Psoas muscle (tissue), 8 donors: ENCODE data around the gene KIR3DL3. TPM values are rescaled to one million over a fixed set of nuclear protein-coding genes. Genes with fewer than 3 reads are reported as not detected.
"Not testable (repeated sequence)": the region's sequence is repeated elsewhere in the genome, so short reads cannot be mapped to it uniquely, and the experiment has no call there.

ENCODE experiments used
- ATAC-seq, 4 donors: fragments of 200-7000 bp; cut with Tn5 transposase; one replicate each; pipeline ENCODE4 v1.9.1; 2020; ENCODE audit warnings: moderate library complexity in 3 of 4, mild to moderate bottlenecking in 2 of 4
- DNase-seq, 2 donors: peaks; one replicate each; pipeline ENCODE4 v3.0.0-alpha.2; 2020
- H3K27ac ChIP-seq: fragments of 200-600 bp; one replicate; pipeline ENCODE4 v1.8.0; 2022
- H3K27me3 ChIP-seq, 3 donors: fragments of 200-600 bp in 1 of 3; one replicate each; pipeline versions ENCODE4 v1.6.1 to v1.8.0; 2013 to 2022; ENCODE audit warnings: low read length in 2 of 3, mild to moderate bottlenecking in 2 of 3, moderate library complexity in 1 of 3; ENCODE audit not compliant: insufficient read depth in 3 of 3
- H3K36me3 ChIP-seq, 2 donors: fragments of 200-600 bp in 1 of 2; one replicate each; pipeline versions ENCODE4 v1.6.1 to v1.8.0; 2013 to 2022; ENCODE audit warnings: low read depth in 1 of 2, mild to moderate bottlenecking in 1 of 2, moderate library complexity in 1 of 2; ENCODE audit not compliant: insufficient read depth in 1 of 2
- H3K4me1 ChIP-seq: fragments of 200-600 bp; one replicate; pipeline ENCODE4 v1.8.0; 2022
- H3K4me3 ChIP-seq: fragments of 200-600 bp; one replicate; pipeline ENCODE4 v1.8.0; 2022; ENCODE audit warnings: mild to moderate bottlenecking
- H3K9me3 ChIP-seq: fragments of 200-600 bp; one replicate; pipeline ENCODE4 v1.8.0; 2022
- WGBS, 3 donors: extraction: QIAGEN DNeasy Blood & Tissue Kit; methylation state at CpG; one replicate each; pipeline versions ENCODE4 v1.1.6 to v1.1.7; 2013; 5-methylcytosine and 5-hydroxymethylcytosine counted together
- intact Hi-C, 2 donors: fragments of 100-400 bp; cut with DNase I; formaldehyde crosslinking; loops; one replicate each; pipeline versions ENCODE4 v1.11.0 to v1.14.2; 2022
- polyA plus RNA-seq, 3 donors: library from polyadenylated mRNA; stranded (reverse); fragments of 200-250 nt; gene quantifications; one replicate each; pipeline ENCODE4 v1.2.3, GENCODE V29; 2013
- total RNA-seq, 4 donors: library from RNA; stranded (reverse); fragmentation: NEBNext Ultra II Directional in 2 of 4; extraction: Animal tissue kit (Norgen Biotek cat#: 25700) in 2 of 4; gene quantifications; one replicate each; pipeline versions ENCODE4 v1.2.1 to v1.2.4, GENCODE V29; 2021 to 2023
- TF ChIP-seq, protein P1 (sequence below): fragments of 200-600 bp; IDR thresholded peaks from one replicate; pipeline ENCODE4 v1.8.0; 2022; ENCODE audit warnings: antibody characterized with exemption
- donor health status: healthy with polysubstance abuse.
- donor health status: DM: no; HTN: no; CAD: no; lungs with moderate emphysema.
- donor health status: Bipolar disorder and iron deficiency.
- donor health status: healthy.
- donor health status: DM: yes; HTN: yes; CAD: no.
- donor health status: DM: no; HTN: no; CAD: no.
- donor health status: DM: no; HTN: no; CAD: no.
- donor health status: DM: yes; HTN: yes; CAD: no.

Gene KIR3DL3
- total and polyA plus RNA-seq, 7 donors: not detected

DNA sequence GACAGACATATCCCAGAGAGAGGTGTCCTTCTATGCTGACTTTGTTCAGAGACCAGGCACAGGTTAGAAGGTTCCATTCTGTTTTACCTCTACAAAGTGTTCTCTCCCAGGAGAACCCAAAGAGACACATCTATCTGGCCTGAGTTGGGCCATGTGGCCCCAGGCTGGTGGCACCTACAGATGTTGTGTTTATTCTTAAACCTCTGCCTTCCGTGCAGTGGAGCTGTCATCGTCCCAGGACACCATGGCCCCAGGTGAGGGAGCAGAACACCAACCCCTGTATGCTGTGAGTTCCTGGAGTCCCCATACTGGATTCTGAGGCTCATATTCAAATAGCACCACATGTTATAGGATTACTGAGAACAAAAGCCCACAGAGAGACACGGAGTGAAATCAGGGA lies 3.9 kb downstream of the KIR3DL3 start:
- Histone ChIP-seq H3K9me3 (no peaks in the 10 kb centered on the region), H3K36me3 (no peaks in the 10 kb centered on the region), H3K27me3 (peaks cover 0 to 4% (median 0%) of the 10 kb centered on the region in 3 donors), H3K27ac (no peak overlapping the region), H3K4me1 (no peaks in the 10 kb centered on the region), H3K4me3 (no peak overlapping the region)
- 51 to 59% (median 53%) methylated on average over 3 of the region's 3 CpGs for WGBS, 3 donors
- TF ChIP-seq, protein P1, sequence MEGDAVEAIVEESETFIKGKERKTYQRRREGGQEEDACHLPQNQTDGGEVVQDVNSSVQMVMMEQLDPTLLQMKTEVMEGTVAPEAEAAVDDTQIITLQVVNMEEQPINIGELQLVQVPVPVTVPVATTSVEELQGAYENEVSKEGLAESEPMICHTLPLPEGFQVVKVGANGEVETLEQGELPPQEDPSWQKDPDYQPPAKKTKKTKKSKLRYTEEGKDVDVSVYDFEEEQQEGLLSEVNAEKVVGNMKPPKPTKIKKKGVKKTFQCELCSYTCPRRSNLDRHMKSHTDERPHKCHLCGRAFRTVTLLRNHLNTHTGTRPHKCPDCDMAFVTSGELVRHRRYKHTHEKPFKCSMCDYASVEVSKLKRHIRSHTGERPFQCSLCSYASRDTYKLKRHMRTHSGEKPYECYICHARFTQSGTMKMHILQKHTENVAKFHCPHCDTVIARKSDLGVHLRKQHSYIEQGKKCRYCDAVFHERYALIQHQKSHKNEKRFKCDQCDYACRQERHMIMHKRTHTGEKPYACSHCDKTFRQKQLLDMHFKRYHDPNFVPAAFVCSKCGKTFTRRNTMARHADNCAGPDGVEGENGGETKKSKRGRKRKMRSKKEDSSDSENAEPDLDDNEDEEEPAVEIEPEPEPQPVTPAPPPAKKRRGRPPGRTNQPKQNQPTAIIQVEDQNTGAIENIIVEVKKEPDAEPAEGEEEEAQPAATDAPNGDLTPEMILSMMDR: no peak
- ATAC-seq: no peak
- DNase-seq: no peak
- intact Hi-C loops: no loop called here

DNA sequence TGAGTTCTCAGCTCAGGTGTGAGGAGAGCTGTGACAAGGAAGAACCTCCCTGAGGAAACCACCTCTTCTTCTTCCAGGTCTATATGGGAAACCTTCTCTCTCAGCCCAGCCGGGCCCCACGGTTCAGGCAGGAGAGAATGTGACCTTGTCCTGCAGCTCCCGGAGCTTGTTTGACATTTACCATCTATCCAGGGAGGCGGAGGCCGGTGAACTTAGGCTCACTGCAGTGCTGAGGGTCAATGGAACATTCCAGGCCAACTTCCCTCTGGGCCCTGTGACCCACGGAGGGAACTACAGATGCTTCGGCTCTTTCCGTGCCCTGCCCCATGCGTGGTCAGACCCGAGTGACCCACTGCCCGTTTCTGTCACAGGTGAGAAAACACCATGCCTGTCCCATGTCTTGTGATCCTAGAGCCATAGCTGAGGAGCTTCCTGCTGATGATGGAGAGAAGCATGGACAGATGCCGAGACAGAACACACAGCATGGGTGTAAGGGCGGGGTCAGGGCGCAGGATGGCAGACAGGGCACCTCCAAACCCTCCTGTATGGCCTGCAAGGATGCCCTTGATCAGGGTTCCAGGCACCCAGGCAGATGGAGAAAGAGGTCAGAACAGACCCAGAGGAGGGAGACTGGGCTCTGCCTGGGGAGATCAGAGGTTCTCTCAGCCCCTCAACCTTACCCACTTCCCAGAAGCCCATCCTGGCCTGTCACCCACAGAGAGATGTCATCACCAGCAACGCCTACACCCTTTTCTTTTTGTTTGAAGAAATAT lies 5.4 kb downstream of the KIR3DL3 start:
- intact Hi-C loops: no loop called here
- DNase-seq (no peak), ATAC-seq (no peak)
- Histone ChIP-seq H3K27ac (no peak overlapping the region), H3K4me3 (no peak overlapping the region), H3K9me3 (no peaks in the 10 kb centered on the region), H3K36me3 (no peaks in the 10 kb centered on the region), H3K27me3 (peaks cover 0 to 4% (median 0%) of the 10 kb centered on the region in 3 donors), H3K4me1 (no peaks in the 10 kb centered on the region)
- 58 to 74% (median 71%) methylated on average over 15 of the region's 15 CpGs for WGBS, 3 donors
- TF ChIP-seq, protein P1: no peak

DNA sequence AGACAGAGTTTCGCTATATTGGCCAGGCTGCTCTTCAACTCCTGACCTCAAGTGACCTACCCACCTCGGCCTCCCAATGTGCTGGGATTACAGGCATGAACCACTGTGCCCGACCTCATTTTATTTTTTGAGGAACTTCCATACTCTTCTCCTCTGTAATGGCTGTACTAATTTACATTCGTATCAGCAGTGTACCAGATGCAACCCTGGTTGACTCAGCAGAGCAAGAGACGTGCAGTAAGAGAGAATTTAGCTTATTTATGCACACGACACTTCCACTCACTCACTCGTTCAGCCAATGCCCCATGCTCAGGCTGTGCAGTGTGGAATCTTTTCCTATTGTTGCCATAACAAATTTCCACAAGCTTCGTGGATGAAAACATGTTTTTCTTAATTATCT lies 6.9 kb downstream of the KIR3DL3 start:
- Histone ChIP-seq H3K9me3 (no peaks in the 10 kb centered on the region), H3K27ac (no peak overlapping the region), H3K27me3 (peaks cover 0 to 4% (median 0%) of the 10 kb centered on the region in 3 donors), H3K4me3 (no peak overlapping the region), H3K36me3 (no peaks in the 10 kb centered on the region), H3K4me1 (no peaks in the 10 kb centered on the region)
- 44 to 52% (median 49%) methylated on average over 8 of the region's 8 CpGs for WGBS, 3 donors
- intact Hi-C loops: no loop called here
- DNase-seq (no peak), ATAC-seq (no peak)
- TF ChIP-seq, protein P1: no peak

DNA sequence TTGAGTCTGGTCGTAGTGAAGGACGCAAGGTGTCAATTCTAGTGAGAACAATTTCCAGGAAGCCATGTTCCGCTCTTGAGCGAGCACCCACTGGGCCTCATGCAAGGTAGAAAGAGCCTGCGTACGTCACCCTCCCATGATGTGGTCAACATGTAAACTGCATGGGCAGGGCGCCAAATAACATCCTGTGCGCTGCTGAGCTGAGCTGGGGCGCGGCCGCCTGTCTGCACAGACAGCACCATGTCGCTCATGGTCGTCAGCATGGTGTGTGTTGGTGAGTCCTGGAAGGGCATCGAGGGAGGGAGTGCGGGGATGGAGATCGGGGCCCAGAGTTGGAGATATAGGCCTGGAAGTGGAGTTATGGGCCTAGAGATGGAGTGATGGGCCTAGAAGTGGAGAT lies 14.1 kb downstream of the KIR3DL3 start, which contains the start of gene KIR2DL3:
TSS of gene KIR2DL3 (plus strand) at position 208 of the 400 bp plus-strand sequence. CDS start at position 241, 33 bp downstream.
- H3K4me3 ChIP-seq, H3K4me1 ChIP-seq, DNase-seq, H3K36me3 ChIP-seq, H3K27me3 ChIP-seq, H3K27ac ChIP-seq, H3K9me3 ChIP-seq, ATAC-seq: not testable (repeated sequence)
- 87 to 90% (median 87%) methylated on average over 14 to 16 of the region's 16 CpGs for WGBS, 3 donors
- intact Hi-C loops: loop anchor here in 1 of 2 donors (5.0 kb wide), 1 partner anchor 109 kb away; no protein-coding TSS in a partner anchor

DNA sequence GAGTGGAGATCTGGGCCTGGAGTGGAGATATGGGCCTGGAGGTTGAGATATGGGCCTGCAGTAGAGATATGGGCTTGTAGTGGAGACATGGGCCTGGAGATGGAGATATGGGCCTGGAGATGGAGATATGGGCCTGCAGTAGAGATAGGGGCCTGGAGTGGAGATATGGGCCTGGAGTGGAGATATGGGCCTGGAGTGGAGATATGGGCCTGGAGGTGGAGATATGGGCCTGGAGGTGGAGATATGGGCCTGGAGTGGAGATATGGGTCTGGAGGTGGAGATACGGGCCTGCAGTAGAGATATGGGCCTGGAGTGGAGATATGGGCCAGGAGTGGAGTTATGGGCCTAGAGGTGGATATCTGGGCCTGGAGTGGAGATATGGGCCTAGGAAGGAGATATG lies 14.5 kb downstream of the KIR3DL3 start:
- no peak for DNase-seq
- Histone ChIP-seq H3K4me3 (no peak overlapping the region), H3K36me3 (no peaks in the 10 kb centered on the region), H3K27me3 (no peaks in the 10 kb centered on the region), H3K4me1 (no peaks in the 10 kb centered on the region), H3K9me3 (no peaks in the 10 kb centered on the region), H3K27ac (no peak overlapping the region)
- 79 to 86% (median 80%) methylated on average over 1 of the region's 1 CpG for WGBS, 3 donors
- intact Hi-C loops: loop anchor here in 1 of 2 donors (5.0 kb wide), 1 partner anchor 109 kb away; no protein-coding TSS in a partner anchor
- ATAC-seq: no peak
- TF ChIP-seq, protein P1: no peak
